Activated CD8-positive, alpha-beta memory T cell treated with anti-CD3 and anti-CD28 coated beads, Interleukin-2, amount 10 ng/mL, durations not matched to agents 7 days and 5 days (primary cell): Measurements from ENCODE around the gene GARNL3. TPM values are rescaled to one million over a fixed set of nuclear protein-coding genes. Genes with fewer than 3 reads are reported as not detected.

Experiments
- ATAC-seq: fragments of 150-1000 bp; cut with Tn5 transposase; one replicate; pipeline ENCODE4 v1.10.0; 2021; ENCODE audit warnings: moderate library complexity
- CTCF ChIA-PET: fragments of 350-600 bp; sonication (Branson Sonifier 250); formaldehyde crosslinking; loops from one replicate; lab custom pipeline; 2021; ENCODE audit warnings: antibody characterized with exemption; lab: Charles Lee
- DNase-seq: peaks from one replicate; pipeline ENCODE4 v3.0.0-alpha.2; 2020
- H3K27ac Mint-ChIP-seq: one replicate; pipeline ENCODE4 v1.8.0; 2021; ENCODE audit warnings: mild to moderate bottlenecking, mixed read lengths
- H3K27me3 Mint-ChIP-seq: one replicate; pipeline ENCODE4 v1.8.0; 2021; ENCODE audit warnings: mixed read lengths
- H3K36me3 Mint-ChIP-seq: one replicate; pipeline ENCODE4 v1.8.0; 2021; ENCODE audit warnings: mild to moderate bottlenecking, mixed read lengths
- H3K4me1 Mint-ChIP-seq: one replicate; pipeline ENCODE4 v1.8.0; 2021; ENCODE audit warnings: mixed read lengths
- H3K4me3 Mint-ChIP-seq: one replicate; pipeline ENCODE4 v1.8.0; 2021; ENCODE audit warnings: mild to moderate bottlenecking, moderate library complexity, mixed read lengths
- H3K9me3 Mint-ChIP-seq: one replicate; pipeline ENCODE4 v1.8.0; 2022; ENCODE audit warnings: low read depth, mixed read lengths
- total RNA-seq, 2 experiments: library from RNA; stranded (reverse); gene quantifications; one replicate each; pipeline ENCODE4 v1.2.3, GENCODE V29; 2021

Gene GARNL3
- total RNA-seq, 2 experiments from 2014 or later = 4.0 to 4.3 TPM

DNA sequence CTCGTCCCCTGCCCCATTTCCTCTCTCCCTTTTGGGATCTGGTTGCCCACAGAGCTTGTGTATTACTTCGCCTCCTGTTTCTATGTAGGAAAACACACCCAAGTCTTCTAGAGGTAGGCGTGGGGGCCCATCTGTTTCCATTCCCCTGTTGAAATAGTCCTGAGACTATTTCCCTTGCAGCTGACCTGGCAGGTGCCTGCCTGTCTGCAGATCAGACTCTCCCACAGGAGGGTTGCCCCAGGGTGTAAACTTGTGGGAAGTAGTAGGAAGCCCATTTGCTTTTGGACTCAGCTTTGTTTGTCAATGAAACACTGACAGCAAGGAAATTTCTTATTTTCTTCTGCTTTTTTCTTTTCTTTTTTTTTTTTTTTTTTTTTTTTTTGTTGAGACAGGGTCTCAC is 16.3 kb upstream of the GARNL3 start:
- no peak overlapping the region for H3K27ac Mint-ChIP-seq
- H3K27me3 Mint-ChIP-seq = peaks cover 13% of the 10 kb centered on the region
- peaks cover 13% of the 10 kb centered on the region for H3K4me1 Mint-ChIP-seq
- no peak for ATAC-seq
- CTCF ChIA-PET = interaction anchor here (0.8 to 1.5 kb wide), 2 partner anchors 8 to 44 kb away, joined by 3 read pairs; no protein-coding TSS in a partner anchor
- no peak overlapping the region for H3K4me3 Mint-ChIP-seq
- H3K9me3 Mint-ChIP-seq = no peaks in the 10 kb centered on the region
- H3K36me3 Mint-ChIP-seq = no peaks in the 10 kb centered on the region
- DNase-seq = no peak

DNA sequence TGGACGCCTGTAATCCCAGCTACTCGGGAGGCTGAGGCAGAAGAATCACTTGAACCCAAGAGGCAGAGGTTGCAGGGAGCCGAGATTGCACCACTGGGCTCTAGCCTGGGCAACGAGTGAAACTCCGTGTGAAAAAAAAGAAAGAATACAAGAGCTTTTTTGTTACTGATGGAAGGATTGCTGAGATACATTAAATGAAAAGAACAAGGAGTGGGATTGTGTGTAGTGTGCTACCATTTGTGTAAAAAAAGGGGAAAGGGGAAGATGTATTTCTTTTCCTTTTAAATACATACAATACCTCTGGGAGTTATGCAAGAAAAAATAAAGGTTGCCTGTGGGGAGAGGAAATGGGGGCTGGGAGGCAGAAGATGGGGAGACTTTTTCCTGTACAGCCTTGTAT is 14.7 kb upstream of the GARNL3 start:
- DNase-seq = no peak
- CTCF ChIA-PET = interaction anchor here (1.5 kb wide), 1 partner anchor 10 kb away, joined by 3 read pairs; no protein-coding TSS in a partner anchor

DNA sequence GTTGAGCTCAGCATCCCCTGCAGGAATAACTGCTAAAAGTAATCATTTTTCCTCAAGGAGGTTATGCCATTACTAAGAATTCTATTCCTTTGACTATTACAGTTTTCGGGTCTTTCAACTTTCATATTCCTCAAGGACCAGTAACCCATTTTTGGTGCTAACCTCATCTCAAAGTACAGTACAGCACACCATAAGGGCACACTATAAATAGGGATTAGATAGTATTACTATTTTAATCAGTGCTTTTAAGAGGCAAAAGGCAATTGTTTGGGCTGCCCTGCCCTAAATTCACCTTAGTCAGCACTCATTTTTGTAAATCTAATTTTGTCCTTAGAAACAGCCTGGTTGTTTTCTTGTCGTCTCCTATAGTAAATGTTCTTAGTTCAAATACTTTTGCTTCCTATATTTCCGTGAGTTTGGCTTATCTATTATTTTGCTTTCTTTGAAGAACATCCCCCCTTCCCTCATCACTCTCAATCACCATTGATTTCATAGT is 13.6 kb upstream of the GARNL3 start:
- DNase-seq = no peak
- Mint-ChIP-seq H3K27ac (no peak overlapping the region), H3K4me1 (no peaks in the 10 kb centered on the region), H3K9me3 (no peaks in the 10 kb centered on the region), H3K4me3 (no peak overlapping the region), H3K36me3 (no peaks in the 10 kb centered on the region), H3K27me3 (peaks cover 22% of the 10 kb centered on the region)
- CTCF ChIA-PET = no interaction called here
- ATAC-seq = no peak

More for the DNA sequence above, 14.7 kb upstream of the GARNL3 start:
- H3K27ac Mint-ChIP-seq = no peak overlapping the region
- peaks cover 18% of the 10 kb centered on the region for H3K27me3 Mint-ChIP-seq
- peaks cover 7% of the 10 kb centered on the region for H3K4me1 Mint-ChIP-seq
- ATAC-seq = no peak
- no peaks in the 10 kb centered on the region for H3K36me3 Mint-ChIP-seq
- no peaks in the 10 kb centered on the region for H3K9me3 Mint-ChIP-seq
- no peak overlapping the region for H3K4me3 Mint-ChIP-seq

DNA sequence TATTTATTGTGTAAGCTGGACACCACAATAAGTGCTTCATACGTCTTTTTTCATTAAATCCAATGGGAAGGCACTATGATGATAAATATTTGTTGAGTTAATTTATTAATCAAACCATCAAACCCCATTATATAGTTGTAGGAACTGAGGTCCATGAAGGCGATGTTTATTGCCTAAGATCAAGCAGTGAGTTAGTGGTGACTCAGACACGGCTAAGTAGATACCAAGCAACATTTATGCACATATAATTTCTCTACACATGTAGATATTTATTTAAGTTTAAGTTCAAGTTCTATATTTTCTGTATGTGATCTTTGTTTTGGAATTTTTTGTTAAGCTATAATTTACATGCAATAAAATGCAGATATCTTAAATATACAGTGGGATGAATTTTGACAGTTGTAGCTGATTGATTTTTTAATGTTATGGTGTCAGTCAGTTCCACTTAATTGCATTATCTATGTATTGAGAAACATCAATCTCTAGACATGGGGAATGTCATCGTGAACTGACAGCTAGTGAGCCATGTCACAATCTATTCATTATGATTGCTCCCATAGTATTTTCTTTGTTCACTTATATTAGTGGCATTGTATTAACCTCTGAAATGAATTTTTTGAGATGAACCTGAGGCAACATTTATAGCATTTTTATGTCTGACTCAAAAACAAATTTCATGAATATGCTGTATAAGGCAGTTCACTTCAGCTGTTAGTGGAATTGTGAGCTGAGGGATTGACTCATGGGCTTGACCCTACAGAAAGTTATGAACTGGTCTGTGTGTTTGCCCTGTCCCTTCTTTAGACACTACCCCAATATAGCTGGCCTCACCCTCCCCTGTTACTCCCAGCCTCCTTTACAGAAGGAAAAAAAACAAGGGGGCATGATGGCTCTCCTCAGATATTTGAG is 11.9 kb upstream of the GARNL3 start:
- ATAC-seq (no peak), DNase-seq (no peak)
- H3K27me3 Mint-ChIP-seq = peaks cover 22% of the 10 kb centered on the region
- H3K36me3 Mint-ChIP-seq = no peaks in the 10 kb centered on the region
- H3K9me3 Mint-ChIP-seq = no peaks in the 10 kb centered on the region
- no peaks in the 10 kb centered on the region for H3K4me1 Mint-ChIP-seq
- H3K4me3 Mint-ChIP-seq = no peak overlapping the region
- no peak overlapping the region for H3K27ac Mint-ChIP-seq
- CTCF ChIA-PET = interaction anchor here (1.5 kb wide), 1 partner anchor 13 kb away, joined by 3 read pairs; no protein-coding TSS in a partner anchor

GRCh38 chr9:127253446-127253845 is 11.1 kb upstream of the GARNL3 start:
- Mint-ChIP-seq H3K27ac (no peak overlapping the region), H3K27me3 (peaks cover 22% of the 10 kb centered on the region), H3K4me3 (no peak overlapping the region), H3K4me1 (no peaks in the 10 kb centered on the region), H3K36me3 (no peaks in the 10 kb centered on the region), H3K9me3 (no peaks in the 10 kb centered on the region)
- CTCF ChIA-PET = interaction anchor here (1.5 kb wide), 1 partner anchor 13 kb away, joined by 3 read pairs; no protein-coding TSS in a partner anchor
- DNase-seq = no peak
- no peak for ATAC-seq

GRCh38 chr9:127255692-127256091 is 8.9 kb upstream of the GARNL3 start:
- no peak overlapping the region for H3K27ac Mint-ChIP-seq
- ATAC-seq (no peak), DNase-seq (no peak)
- H3K9me3 Mint-ChIP-seq = no peaks in the 10 kb centered on the region
- peaks cover 19% of the 10 kb centered on the region for H3K27me3 Mint-ChIP-seq
- CTCF ChIA-PET = interaction anchor here (1.1 kb wide), 1 partner anchor 17 kb away, joined by 3 read pairs; no protein-coding TSS in a partner anchor
- H3K4me3 Mint-ChIP-seq = no peak overlapping the region
- no peaks in the 10 kb centered on the region for H3K36me3 Mint-ChIP-seq
- no peaks in the 10 kb centered on the region for H3K4me1 Mint-ChIP-seq

GRCh38 chr9:127256324-127256723 is 8.2 kb upstream of the GARNL3 start:
- DNase-seq = no peak
- no peak for ATAC-seq
- Mint-ChIP-seq H3K36me3 (no peaks in the 10 kb centered on the region), H3K27ac (no peak overlapping the region), H3K4me3 (no peak overlapping the region), H3K9me3 (no peaks in the 10 kb centered on the region), H3K27me3 (peaks cover 19% of the 10 kb centered on the region), H3K4me1 (no peaks in the 10 kb centered on the region)
- CTCF ChIA-PET = no interaction called here

- no peak for DNase-seq
- H3K4me3 Mint-ChIP-seq = no peak overlapping the region
- H3K4me1 Mint-ChIP-seq = no peaks in the 10 kb centered on the region
- H3K27me3 Mint-ChIP-seq = peaks cover 4% of the 10 kb centered on the region
- H3K9me3 Mint-ChIP-seq = no peaks in the 10 kb centered on the region
- no peak overlapping the region for H3K27ac Mint-ChIP-seq
- H3K36me3 Mint-ChIP-seq = no peaks in the 10 kb centered on the region
- no peak for ATAC-seq
- CTCF ChIA-PET = no interaction called here
These were observed 5.7 kb upstream of the GARNL3 start for GRCh38 chr9:127258606-127259471.

- H3K27me3 Mint-ChIP-seq = no peaks in the 10 kb centered on the region
- no peak overlapping the region for H3K4me3 Mint-ChIP-seq
- CTCF ChIA-PET = interaction anchor here (1.6 kb wide), 1 partner anchor 13 kb away, joined by 3 read pairs; no protein-coding TSS in a partner anchor
- no peak overlapping the region for H3K27ac Mint-ChIP-seq
- ATAC-seq = no peak
- no peaks in the 10 kb centered on the region for H3K9me3 Mint-ChIP-seq
- no peaks in the 10 kb centered on the region for H3K36me3 Mint-ChIP-seq
- H3K4me1 Mint-ChIP-seq = no peaks in the 10 kb centered on the region
- DNase-seq = no peak
These were observed 2.0 kb upstream of the GARNL3 start for GRCh38 chr9:127262602-127263001.

DNA sequence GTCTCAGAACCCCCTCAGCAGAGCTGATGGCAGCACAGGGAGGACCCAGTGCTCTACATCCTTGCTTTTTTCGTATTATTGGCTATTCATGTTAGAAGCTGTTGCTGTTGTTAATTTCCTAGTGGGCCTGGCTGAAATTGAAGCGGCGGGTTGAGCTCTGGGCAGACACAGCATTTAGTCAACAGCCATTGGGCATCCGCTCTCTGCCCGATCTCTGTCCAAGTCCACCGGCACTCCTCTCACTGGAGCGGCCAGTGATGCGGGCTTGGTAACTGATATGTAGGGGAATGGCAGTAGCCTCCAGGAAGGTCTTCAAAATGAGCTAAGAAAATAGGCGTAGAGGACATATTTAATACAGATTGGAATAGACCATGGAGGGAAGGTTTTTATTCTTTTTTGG is 1.3 kb upstream of the GARNL3 start:
- DNase-seq (no peak), ATAC-seq (no peak)
- H3K36me3 Mint-ChIP-seq = no peaks in the 10 kb centered on the region
- H3K4me3 Mint-ChIP-seq = no peak overlapping the region
- CTCF ChIA-PET = interaction anchor here (1.6 kb wide), 1 partner anchor 12 kb away, joined by 3 read pairs; no protein-coding TSS in a partner anchor
- no peaks in the 10 kb centered on the region for H3K4me1 Mint-ChIP-seq
- no peaks in the 10 kb centered on the region for H3K27me3 Mint-ChIP-seq
- H3K9me3 Mint-ChIP-seq = no peaks in the 10 kb centered on the region
- H3K27ac Mint-ChIP-seq = no peak overlapping the region

- no peak for ATAC-seq
- no peak overlapping the region for H3K4me3 Mint-ChIP-seq
- H3K27ac Mint-ChIP-seq = no peak overlapping the region
- no peaks in the 10 kb centered on the region for H3K27me3 Mint-ChIP-seq
- no peak for DNase-seq
- CTCF ChIA-PET = interaction anchor here (1.2 kb wide), 1 partner anchor 10 kb away, joined by 3 read pairs; no protein-coding TSS in a partner anchor
- H3K9me3 Mint-ChIP-seq = no peaks in the 10 kb centered on the region
- H3K36me3 Mint-ChIP-seq = no peaks in the 10 kb centered on the region
- no peaks in the 10 kb centered on the region for H3K4me1 Mint-ChIP-seq
These were observed 910 bp upstream of the GARNL3 start for GRCh38 chr9:127263664-127264063.

DNA sequence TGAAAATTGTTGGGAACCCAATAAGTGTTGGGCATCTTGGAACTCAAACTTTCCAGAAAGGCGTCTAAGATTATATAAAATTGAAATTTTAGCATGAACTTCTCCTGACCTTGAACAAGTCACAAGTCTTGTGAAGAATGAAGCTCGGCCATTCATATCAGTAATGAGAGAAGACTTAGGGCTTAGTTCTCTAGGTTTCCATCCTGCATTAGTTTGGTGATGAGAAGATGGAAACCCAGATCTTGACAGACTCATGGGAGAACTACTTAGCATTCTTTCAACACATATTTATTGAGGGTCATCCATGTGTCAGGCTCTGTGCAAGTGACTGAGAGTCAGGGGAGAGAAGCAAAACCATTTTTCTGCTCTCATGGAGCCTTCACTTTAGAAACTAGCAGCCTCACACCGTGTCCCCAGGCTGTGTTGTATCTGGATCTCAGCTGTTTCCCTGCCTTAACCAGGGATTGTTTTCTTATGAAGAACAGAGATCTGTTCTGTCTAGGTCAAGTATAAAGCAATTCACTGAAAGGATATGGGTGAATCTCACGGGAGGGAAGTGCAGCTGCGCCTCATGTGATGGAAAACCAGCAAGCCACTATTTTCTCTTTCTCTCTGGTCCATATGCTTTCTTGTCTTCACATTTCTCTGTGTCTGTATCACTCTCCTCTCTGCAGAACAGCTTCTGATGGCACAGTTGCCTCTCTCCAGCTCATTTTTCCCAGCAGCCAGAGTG is 3.4 kb downstream of the GARNL3 start:
- H3K27ac Mint-ChIP-seq = no peak overlapping the region
- H3K4me1 Mint-ChIP-seq = no peaks in the 10 kb centered on the region
- no peaks in the 10 kb centered on the region for H3K36me3 Mint-ChIP-seq
- DNase-seq (no peak), ATAC-seq (no peak)
- no peaks in the 10 kb centered on the region for H3K9me3 Mint-ChIP-seq
- H3K27me3 Mint-ChIP-seq = peaks cover 5% of the 10 kb centered on the region
- CTCF ChIA-PET = no interaction called here
- no peak overlapping the region for H3K4me3 Mint-ChIP-seq
